Measurements from ENCODE around the gene ACTR1A. TPM values are rescaled to one million over a fixed set of nuclear protein-coding genes. Genes with fewer than 3 reads are reported as not detected.

Gene ACTR1A
- total and polyA plus RNA-seq, 7 donors, result 48.6 to 146 (median 124) TPM

DNA sequence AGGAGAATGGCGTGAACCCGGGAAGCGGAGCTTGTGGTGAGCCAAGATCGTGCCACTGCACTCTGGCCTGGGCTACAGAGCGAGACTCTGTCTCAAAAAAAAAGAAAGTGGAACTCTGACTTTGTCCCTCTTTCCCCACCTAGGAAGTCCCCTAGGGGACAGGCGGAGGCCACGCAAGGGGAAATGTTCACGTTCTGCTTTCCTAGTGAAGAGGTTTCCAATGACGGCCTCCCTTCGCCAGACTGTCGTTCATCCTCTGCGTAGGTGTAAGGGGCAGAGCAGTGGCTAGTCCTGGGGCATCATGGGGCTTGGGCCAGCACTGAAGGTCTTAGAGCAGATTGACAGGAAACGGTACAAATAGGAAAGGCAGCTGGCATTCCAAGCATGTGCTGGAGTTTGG is 31.8 kb upstream of the ACTR1A start:
- TF ChIP-seq, protein P1, sequence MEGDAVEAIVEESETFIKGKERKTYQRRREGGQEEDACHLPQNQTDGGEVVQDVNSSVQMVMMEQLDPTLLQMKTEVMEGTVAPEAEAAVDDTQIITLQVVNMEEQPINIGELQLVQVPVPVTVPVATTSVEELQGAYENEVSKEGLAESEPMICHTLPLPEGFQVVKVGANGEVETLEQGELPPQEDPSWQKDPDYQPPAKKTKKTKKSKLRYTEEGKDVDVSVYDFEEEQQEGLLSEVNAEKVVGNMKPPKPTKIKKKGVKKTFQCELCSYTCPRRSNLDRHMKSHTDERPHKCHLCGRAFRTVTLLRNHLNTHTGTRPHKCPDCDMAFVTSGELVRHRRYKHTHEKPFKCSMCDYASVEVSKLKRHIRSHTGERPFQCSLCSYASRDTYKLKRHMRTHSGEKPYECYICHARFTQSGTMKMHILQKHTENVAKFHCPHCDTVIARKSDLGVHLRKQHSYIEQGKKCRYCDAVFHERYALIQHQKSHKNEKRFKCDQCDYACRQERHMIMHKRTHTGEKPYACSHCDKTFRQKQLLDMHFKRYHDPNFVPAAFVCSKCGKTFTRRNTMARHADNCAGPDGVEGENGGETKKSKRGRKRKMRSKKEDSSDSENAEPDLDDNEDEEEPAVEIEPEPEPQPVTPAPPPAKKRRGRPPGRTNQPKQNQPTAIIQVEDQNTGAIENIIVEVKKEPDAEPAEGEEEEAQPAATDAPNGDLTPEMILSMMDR (IDR thresholded peaks at IDR 0.05), result no peak
- no peak for TF ChIP-seq POLR2AphosphoS5 (IDR thresholded peaks at IDR 0.05)
- TF ChIP-seq EP300 (IDR thresholded peaks at IDR 0.05), result no peak
- no peak for TF ChIP-seq POLR2A (IDR thresholded peaks at IDR 0.05)
- no peak for DNase-seq
- Histone ChIP-seq H3K4me1 (no peaks in the 10 kb centered on the region), H3K36me3 (no peaks in the 10 kb centered on the region), H3K4me3 (no peak overlapping the region), H3K9me3 (no peaks in the 10 kb centered on the region), H3K27me3 (no peaks in the 10 kb centered on the region), H3K27ac (no peak overlapping the region)
- WGBS, 2 donors, result 88 to 93% methylated on average over 13 of the region's 13 CpGs
- intact Hi-C loops (cut with DNase I), result no loop called here

- DNase-seq, result no peak
- no peaks in the 10 kb centered on the region for H3K9me3 ChIP-seq
- no peak overlapping the region for H3K4me3 ChIP-seq
- H3K36me3 ChIP-seq, result peaks cover 0 to 23% (median 2%) of the 10 kb centered on the region in 4 donors
- H3K27ac ChIP-seq, result no peak overlapping the region
- intact Hi-C loops (cut with DNase I), result no loop called here
- H3K27me3 ChIP-seq, result no peaks in the 10 kb centered on the region
- TF ChIP-seq EP300 (IDR thresholded peaks at IDR 0.05), result no peak
- TF ChIP-seq, protein P1 (IDR thresholded peaks at IDR 0.05), result no peak
- TF ChIP-seq POLR2A (IDR thresholded peaks at IDR 0.05), result no peak
- TF ChIP-seq POLR2AphosphoS5 (IDR thresholded peaks at IDR 0.05), result no peak
- no peaks in the 10 kb centered on the region for H3K4me1 ChIP-seq
- 94 to 98% methylated on average over 2 of the region's 2 CpGs for WGBS, 2 donors
Measured at GRCh38 chr10:102527546-102527945, 25.0 kb upstream of the ACTR1A start.

GRCh38 chr10:102524746-102525145 is 22.2 kb upstream of the ACTR1A start:
- 86 to 87% methylated on average over 4 of the region's 4 CpGs for WGBS, 2 donors
- intact Hi-C loops (cut with DNase I), result no loop called here
- TF ChIP-seq, protein P1 (IDR thresholded peaks at IDR 0.05), result no peak
- TF ChIP-seq POLR2A (IDR thresholded peaks at IDR 0.05), result no peak
- Histone ChIP-seq H3K9me3 (no peaks in the 10 kb centered on the region), H3K36me3 (peaks cover 0 to 23% (median 2%) of the 10 kb centered on the region in 4 donors), H3K27ac (no peak overlapping the region), H3K4me3 (no peak overlapping the region), H3K4me1 (no peaks in the 10 kb centered on the region), H3K27me3 (no peaks in the 10 kb centered on the region)
- no peak for DNase-seq

DNA sequence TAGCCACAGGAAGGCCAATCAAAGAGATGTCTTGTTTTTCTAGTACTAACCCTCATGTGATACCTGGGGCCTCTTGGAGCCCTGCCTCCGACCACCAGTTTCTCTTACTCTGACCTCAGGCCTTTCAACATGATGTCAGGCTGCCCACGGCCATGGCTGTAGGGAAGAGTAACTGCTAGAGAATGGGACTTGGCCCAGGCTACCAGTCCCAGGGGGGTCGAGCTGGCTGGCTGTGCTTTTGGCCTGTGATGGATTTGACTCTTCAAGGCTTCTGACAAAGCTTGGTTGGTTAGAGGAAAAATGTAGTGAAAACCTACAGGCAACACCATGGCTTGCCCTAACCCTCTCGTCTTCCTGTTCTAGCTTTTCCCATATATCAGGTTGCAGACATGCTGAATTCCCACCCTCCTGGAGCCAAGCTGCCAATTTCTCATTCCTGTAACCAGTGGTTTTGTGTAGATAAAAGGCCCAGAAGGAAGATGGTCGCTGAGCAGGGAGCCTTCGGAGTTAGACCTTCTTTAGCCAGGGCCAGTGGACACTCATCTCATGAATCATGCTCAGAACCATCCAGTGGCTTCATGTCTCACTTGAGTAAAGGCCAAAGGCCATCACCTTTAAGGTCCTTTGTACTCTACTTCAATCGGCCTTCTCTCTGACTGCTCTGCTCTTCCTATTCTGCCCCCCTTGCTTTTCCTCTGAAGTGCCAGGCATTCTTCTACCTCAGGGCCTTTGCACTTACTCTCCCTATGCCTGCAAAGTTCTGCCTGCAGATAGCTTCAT is 20.9 kb upstream of the ACTR1A start:
- H3K4me1 ChIP-seq, result no peaks in the 10 kb centered on the region
- no peaks in the 10 kb centered on the region for H3K27me3 ChIP-seq
- no peak overlapping the region for H3K27ac ChIP-seq
- DNase-seq, result no peak
- no peak overlapping the region for H3K4me3 ChIP-seq
- H3K36me3 ChIP-seq, result peaks cover 0 to 25% (median 2%) of the 10 kb centered on the region in 4 donors
- 88 to 89% methylated on average over 7 of the region's 7 CpGs for WGBS, 2 donors
- no peak for TF ChIP-seq POLR2AphosphoS5 (IDR thresholded peaks at IDR 0.05)
- intact Hi-C loops (cut with DNase I), result no loop called here
- no peaks in the 10 kb centered on the region for H3K9me3 ChIP-seq

DNA sequence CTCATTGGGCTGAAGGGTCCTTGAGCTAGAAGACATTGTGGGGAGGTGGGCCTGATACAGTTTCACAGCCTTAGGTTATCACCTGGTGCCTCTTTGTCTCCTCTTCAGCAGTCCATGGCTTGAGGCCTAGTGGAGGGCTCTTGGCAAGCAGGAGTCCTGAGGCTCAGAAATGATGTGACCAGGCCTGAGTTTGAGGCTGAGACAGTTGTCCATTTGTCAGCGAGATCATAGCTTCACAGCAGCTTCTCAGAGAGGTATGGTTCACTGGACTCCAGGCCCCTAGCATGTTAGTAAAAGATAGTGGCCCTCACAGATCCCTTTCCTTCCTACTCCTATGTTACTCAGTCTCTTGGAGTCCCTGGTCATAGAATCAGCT is 20.4 kb upstream of the ACTR1A start:
- DNase-seq, result no peak
- H3K27ac ChIP-seq, result no peak overlapping the region
- no peak overlapping the region for H3K4me3 ChIP-seq
- WGBS, 2 donors, result 89 to 100% methylated on average over 1 of the region's 1 CpG
- H3K36me3 ChIP-seq, result peaks cover 0 to 29% (median 2%) of the 10 kb centered on the region in 4 donors
- no peaks in the 10 kb centered on the region for H3K9me3 ChIP-seq
- H3K27me3 ChIP-seq, result no peaks in the 10 kb centered on the region
- TF ChIP-seq POLR2AphosphoS5 (IDR thresholded peaks at IDR 0.05) (no peak), EP300 (IDR thresholded peaks at IDR 0.05) (no peak), POLR2A (IDR thresholded peaks at IDR 0.05) (no peak)
- TF ChIP-seq, protein P1 (IDR thresholded peaks at IDR 0.05), result no peak
- no peaks in the 10 kb centered on the region for H3K4me1 ChIP-seq
- intact Hi-C loops (cut with DNase I), result no loop called here
